GM21515 (cell line): ENCODE data around the gene NBEA.

ENCODE experiments used
- ATAC-seq: cut with Tn5 transposase; IDR thresholded peaks from one replicate; pipeline ENCODE4 v1.9.1; 2021; ENCODE audit not compliant: unreplicated experiment

The NBEA gene

DNA sequence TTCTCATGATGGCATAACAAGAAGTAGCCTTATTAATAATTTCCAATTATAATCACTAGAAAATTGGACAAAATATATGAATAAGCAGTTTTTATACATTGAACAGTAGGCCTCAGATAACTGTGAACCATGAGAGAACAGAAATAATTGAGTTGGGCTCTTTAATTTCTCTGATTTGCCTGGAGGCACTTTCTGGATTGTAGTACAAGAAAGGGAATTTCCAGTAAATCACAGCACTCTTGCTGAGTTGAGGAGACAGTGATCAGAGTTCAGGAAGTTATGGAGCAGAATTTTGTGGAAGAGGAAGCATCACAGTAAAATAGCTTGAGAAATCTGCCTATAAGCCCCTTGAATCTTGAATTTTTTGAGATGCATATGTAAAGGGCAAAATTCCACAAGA lies 318.2 kb downstream of the NBEA start:
- no peak for ATAC-seq

DNA sequence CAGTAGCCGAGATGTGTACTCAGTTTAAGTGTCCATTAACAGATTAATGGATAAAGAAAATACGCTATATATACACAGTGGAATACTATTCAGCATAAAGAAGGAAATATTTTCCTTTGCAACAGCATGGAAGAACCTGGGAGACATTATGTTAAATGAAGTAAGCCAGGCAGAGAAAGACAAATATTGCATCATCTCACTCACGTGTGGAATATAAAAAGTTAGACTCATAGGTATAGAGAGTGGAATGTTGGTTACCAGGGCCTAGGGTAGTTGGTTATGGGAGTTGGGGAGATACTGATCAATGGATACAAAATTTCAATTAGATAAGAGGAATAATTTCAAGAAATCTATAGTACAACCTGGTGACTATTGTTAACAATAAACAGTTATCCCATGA lies 324.3 kb downstream of the NBEA start:
- no peak for ATAC-seq

DNA sequence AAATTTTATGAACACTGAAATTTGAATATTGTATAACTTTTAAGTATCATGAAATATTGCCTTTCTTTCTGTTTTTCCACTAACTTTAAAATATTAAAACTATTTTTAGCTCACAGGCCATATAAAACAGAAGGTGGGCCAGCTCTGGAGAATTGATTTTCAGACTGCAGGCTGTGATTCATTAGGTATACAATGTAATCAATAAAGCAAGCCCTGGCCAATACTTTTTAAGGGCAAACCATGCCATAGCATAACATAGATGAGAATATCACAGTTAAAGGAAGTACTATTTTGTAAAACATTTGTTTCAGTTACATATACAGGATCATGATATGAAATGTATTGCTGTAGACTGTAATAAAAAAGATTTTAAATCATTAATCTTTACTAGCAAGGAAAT lies 336.8 kb downstream of the NBEA start:
- ATAC-seq = no peak

DNA sequence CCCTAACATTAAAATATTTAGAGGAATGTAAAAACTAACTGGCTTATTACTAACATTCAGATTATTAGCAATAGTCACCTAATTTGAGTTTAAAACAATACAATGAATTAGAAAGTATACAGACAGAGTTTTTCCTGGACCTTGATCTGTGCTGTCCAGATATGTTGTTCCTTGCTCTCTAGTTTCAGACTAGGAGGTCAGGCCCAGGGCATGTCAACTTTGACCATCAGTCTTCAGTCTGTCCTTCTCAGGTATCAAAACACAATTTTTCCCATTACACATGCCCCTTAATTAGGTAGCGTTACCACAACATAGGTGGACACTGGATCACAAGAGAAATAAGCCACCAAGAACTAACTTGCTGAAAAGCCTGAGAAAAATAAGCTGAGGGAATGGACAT lies 337.4 kb downstream of the NBEA start:
- ATAC-seq = no peak

DNA sequence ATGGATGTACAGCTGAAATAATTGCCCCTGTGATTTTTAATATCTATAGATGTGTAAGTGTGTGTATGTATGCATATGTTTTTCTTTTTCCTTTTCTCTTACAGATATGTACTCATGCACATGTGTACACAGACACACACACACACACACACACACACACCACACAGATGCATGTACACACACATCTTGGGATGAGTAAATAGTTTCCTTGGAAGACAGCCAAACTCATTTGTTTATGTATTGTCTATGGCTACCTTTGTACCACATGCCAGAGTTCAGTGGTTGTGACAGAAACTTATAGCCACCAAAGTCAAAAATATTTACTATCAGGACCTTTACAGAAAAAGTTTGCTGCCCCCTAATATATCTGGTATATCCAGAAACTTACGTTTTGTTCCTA lies 341.8 kb downstream of the NBEA start:
- no peak for ATAC-seq

DNA sequence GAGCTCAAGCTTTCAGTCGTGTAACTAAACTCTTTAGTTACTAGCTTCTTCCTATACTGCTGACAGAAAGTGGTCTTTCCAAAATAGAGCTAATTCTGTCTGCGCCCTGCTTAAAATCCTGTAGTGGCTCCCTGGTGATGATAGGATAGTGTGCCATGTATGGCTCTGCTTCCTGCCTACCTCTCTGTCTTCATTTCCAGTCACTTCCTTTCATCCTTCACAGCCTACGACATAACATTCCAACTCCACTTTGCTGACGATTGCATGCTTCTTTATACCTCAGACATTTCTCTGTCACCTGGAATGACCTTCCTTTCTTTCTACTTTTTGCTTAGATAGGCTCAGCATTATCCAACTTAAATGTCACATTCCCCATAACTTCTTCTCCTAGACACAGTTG lies 343.6 kb downstream of the NBEA start:
- ATAC-seq = no peak

DNA sequence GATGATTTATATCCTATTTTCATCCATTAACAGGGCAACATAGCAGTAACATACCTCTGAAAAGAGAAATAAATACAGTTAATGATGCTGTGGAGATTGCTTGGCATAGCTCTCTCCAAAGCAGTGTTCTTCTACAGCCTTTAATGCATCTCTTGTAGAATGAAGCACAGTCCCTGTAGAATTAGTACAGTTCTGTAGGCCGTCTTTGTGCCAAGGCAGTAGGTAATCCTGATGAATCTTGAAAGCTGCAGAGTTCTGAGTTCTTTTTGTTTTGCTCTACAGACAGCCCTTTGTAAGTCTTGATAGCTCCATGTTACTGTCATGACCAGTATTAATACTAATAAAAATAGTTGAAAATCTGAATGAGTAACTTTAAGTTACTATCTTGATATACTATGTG lies 350.3 kb downstream of the NBEA start:
- ATAC-seq = no peak

DNA sequence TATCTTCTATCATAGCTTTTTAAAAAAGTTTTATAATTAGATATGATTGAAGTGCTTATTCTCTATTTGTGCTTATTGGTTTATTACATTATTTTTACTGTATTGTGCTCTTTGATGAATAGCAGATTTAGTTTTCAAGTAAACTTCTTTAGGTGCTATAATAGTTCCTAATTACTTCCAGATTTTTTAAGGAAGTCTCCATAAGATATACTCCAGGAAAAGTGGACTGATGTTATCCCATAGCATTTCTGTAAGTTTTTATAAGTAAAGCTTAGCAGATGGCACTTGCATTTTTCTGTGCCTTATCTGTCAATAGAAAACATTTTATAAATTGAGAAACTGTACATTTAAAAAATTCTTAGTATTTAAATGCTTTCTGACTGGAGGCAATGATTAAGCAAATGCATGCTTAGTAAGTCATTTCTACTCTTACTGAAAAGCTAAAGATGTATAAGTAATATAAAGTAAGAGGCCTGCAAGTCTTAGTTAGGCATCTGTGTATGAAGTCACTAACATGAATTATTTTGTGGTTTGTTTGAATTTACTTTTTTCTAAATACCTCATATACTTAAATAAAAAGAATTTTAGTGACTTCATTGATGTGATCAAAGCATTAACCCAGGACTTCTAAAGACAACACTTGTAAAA lies 351.6 kb downstream of the NBEA start:
- ATAC-seq = no peak

DNA sequence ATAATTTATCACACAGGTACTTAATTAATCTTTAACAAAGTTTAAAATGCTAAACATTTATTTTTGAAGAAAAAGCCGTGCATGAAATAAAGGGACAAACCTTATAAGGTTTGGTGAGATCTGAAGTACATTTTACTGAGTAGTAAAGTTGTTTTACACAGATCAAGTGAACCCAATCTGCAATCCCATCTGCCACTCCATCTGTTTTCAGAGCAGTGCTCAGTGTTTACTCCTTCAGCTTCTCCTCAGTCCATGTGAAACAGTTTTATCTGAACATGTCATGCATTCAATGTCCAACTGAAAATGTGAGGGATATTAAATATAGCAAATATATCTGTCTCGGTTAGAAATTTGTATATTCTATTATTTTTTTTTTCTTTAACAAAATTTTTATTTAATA lies 367.6 kb downstream of the NBEA start:
- no peak for ATAC-seq

DNA sequence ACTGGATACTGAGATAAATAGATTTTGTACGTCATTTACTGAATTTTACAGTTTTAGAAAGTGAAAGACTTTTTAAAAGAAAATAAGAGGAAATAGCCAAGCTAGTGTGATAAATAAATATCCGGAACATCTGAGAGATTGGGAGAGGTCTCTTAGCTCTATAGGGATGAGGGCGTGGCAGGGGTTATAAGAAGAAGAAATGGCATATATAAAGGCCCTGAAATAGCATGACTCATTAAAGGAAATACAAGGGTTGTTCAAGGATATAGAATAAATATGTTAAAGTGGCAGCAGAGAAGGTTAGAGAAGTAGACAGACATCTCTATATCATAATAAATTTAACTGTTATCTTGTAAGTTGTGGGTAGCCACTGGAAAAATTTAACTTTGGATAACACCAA lies 390.1 kb downstream of the NBEA start:
- ATAC-seq = no peak

DNA sequence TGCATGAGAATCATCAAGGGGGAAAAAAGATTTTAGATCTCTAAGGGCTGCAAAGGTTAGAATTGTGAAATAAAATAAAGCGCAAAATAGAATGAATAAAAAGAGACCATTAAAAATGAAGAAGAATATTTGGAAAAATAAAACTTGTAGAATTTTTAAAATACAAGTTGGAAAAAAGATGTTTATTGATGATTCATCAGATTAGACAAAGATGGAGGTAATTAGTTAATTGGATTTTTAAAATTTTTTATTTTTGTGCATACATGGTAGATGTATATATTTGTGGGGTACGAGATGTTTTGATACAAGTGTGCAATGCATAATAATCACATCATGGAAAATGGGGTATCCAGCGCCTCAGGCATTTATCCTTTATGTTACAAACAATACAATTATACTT lies 391.1 kb downstream of the NBEA start:
- no peak for ATAC-seq

DNA sequence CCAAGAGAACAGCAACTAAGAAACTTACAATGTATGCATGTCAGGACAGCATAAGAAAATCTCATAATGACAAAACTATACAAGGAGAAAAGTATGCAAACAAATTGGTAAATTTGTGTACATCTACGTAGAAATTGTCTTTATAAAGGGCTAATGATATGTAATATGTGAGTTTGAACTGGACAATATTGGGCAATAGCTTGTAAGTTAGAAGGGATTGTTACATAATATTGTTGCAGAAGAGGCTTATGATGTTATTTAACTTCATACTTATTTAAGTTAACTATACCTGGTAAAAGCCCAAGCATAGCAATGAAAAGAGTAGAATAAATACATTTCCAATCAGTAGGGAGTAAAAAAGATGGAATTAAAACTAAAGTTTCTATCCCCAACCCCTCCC lies 400.4 kb downstream of the NBEA start:
- ATAC-seq = no peak

DNA sequence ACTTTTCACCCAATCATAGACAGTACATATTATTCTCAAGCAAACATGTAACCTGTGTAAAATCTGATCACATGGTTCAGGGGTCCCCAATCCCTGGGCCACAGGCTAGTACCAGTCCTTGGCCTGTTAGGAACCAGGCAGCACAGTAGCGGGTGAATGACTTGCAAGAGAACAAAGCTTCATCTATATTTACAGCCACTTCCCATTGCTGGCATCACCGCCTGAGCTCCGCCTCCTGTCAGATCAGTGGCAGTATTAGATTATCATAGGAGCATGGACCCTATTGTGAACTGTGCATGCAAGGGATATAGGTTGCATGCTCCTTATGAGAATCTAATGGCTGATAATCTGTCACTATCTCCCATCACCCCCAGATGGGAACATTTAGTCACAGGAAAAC lies 401.3 kb downstream of the NBEA start:
- no peak for ATAC-seq

DNA sequence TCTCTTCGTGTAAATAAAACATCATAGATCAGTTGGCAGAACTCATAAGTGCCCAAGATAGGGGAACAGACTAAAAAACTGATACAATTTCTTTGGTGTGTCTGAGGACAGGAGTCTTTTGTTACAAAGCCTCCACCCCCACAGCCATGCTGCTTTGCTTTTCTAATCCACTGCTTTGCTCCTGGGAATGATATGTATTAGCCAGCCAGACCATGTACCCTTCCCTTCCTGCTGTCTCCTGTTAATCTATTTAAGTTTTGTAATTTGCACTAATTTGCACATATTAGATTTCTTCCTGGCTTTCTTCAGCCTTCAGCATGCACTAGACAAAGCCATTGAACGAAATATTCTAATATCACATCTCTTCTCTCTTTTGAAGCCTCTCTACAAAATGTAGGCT lies 403.9 kb downstream of the NBEA start:
- ATAC-seq = no peak

DNA sequence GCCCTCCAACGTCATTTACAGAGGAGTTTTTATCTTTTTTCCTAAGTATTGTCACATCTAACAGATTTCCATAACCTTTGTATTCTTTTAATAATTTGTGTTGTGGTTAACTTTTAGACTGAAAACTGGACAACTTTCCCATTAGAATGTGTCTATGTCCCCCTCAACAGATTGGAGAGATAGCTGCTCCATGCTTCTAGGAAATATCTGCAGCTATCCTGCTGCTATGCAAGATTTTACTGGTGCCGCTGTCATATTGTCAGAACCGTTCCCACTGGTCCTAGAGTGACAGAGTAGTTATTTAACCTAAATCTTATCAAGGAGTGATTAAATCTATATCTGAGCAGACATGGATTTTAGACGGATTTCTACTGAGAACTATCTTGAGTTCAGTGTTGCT lies 404.4 kb downstream of the NBEA start:
- ATAC-seq = no peak

DNA sequence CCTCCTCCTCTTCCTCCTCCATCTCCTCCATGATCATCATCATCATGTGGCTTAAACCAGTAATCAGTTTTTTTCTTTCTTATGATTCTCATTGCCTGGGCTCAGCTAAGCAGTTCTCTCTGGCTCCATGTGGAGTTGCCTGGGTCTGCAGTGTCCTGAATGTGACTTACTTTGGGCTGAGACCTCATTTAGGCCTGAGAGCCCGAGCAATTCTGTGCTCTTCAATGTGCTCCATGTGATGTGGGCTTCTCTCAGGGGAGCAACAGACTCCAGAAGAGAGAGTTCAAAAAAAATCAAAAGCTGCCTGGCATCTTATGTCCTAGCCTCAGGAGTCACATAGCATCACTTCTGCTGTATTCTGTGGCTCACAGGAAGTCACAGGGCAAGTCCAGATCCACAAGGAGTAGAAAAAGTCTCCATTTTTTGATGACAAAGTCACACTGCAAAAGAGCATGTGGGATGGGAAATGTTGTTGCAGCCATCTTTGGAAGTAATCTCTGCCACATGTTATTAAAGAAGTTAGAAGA lies 405.7 kb downstream of the NBEA start:
- no peak for ATAC-seq

DNA sequence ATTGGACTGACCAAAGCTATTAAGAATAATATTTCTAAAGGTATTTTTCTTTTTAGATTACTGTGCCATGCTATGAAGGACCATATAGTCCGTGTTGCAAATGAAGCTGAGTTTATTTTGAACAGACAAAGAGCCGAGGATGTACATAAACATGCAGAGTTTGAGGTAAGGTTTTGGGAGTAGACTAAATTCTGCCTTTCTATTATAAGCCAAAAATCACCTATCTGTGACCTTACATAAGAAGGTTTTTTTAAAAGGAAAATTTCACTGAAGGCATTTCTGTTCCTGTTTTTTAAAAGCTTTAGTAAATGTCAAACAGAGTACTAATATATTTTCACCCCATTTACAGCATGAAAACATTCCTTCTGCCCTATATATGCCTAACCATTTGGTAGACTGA lies 407.0 kb downstream of the NBEA start:
- no peak for ATAC-seq

DNA sequence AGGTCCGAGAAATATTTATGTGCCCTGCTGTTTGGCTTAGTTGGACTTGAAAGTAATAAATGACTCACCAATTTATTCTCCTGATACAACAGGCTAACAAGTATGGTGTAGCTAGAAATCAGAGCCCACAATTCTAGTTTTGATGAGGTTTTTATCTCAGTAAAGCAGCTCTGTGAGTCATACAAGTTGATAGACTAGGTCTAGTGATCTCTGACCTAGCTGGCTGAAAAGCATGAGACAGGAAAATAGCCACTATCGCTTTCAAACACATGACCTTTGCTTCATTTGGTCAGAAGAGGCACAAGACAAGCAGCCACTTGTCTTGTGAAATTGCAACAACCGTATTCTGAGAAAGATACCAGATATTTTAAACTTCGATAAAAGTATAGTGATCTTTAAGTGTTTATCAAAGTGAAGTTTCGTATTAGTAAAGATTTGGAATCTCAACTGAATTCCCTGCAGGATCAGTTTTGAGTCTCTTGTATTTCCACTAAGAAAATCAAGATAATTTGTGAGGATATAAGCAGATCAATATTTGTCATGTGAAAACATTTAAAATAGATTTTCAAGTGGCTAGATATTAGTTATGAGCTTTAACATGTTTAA lies 407.7 kb downstream of the NBEA start:
- ATAC-seq = peak; percentile 64

DNA sequence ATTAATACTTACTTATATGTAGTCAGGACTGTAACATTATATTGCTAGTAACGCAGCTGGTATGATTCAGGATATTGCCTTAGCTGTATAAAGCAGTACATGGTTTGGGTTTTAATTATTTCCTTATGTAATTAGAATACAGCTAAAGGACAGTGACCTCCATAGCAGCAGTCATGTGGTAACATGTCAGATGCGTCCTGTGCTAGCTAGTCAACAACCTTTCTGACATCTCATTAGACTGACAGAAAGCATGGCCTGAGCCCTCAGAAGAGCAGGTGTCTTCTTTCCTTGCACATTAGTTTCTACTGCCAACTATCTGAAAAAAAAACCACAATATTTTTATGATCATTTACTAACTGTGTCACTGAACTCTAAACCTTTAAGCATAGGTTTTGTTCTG lies 412.2 kb downstream of the NBEA start:
- ATAC-seq = no peak

DNA sequence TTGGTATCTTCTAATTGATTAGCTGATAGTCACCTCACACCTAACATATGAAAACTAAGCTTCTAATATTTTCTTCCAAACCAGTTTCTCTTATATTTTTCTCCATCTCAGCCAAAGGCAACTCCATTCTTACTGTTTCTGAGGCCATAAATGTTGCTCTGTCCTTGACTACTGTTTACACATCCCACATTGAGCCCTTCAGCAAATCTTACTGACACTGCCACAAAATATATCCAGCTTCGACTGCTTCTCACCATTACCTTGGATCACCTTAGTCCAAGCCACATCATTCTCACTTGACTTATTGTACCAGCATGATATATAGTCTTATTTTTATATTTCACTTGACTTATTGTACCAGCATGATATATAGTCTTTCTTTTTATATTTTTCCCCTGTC lies 412.8 kb downstream of the NBEA start:
- no peak for ATAC-seq

DNA sequence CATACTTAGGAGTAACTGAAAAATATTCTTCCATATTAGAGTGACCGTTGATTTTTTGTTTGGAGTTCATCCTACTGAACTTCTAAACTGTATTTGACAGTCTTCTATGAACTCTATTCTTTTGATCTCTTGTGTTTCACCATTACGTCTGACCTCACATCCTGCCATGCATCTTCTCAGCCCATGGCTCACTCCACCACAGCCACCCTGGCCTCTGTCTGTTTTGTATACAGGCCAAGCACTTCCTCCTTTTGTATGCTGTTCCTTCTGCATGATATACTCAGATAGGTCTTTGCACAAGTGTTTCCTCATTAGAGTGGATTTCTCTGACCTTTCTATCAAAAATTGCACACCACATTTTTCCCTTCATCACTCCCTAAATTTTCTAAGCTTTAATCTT lies 414.5 kb downstream of the NBEA start:
- no peak for ATAC-seq

DNA sequence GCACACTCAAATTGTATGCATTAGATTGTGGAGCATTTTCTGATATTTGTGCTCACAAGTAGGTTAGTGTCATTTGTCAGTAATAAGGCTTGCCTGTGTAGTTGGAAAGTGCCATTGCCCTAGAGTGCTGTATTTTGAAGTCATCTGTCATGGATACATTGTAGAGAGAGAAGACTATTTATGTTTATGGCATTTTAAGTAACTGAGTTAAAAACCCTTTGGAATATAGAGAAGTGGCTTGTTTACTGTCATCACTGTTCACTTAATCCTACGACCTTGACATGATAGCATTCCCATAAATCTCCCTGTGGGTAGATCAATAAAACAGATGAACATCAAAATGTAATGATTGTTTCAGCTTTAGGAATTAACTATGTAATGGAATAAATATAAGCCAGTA lies 423.8 kb downstream of the NBEA start:
- ATAC-seq = no peak

DNA sequence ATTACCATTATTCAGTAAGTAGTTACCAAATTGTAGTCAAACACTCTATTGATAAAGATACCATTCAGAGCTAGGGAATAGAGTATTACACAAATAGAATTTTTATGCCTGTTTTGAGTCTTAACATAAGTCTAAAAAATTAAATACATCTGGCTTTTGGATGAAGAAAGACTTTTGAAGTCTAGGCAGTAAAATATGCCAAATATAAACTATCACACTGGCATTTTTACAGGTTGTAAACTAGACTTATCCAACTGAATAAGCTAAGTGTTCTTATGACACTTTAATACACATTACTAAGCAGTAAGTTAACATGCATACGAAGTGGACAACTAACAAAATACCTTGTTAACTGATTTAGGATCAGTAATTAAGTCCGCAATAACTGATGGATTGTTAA lies 425.5 kb downstream of the NBEA start:
- no peak for ATAC-seq
